WTC11 (cell line): ENCODE measurements around the gene OPCML.

ENCODE experiments used
- ARID4B ChIP-seq: sonication (generic); formaldehyde crosslinking; IDR thresholded peaks from 2 replicates; pipeline ENCODE4 v1.8.0; 2023; ENCODE audit warnings: missing genetic modification reagents, mild to moderate bottlenecking, borderline replicate concordance
- HMGXB4 ChIP-seq: sonication (generic); formaldehyde crosslinking; IDR thresholded peaks from 2 replicates; pipeline ENCODE4 v1.8.1; 2023; ENCODE audit warnings: mild to moderate bottlenecking, moderate library complexity, missing genetic modification reagents
- NFYB ChIP-seq: sonication (generic); formaldehyde crosslinking; conservative IDR thresholded peaks from 2 replicates; pipeline ENCODE4 v1.8.0; 2022; ENCODE audit warnings: low read depth, missing genetic modification reagents
- ZNF423 ChIP-seq: fragments of 250-450 bp; sonication (Bioruptor Pico); IDR thresholded peaks from 2 replicates; pipeline ENCODE4 v2.1.2; 2022; ENCODE audit warnings: mild to moderate bottlenecking, moderate library complexity
- TF ChIP-seq, protein P1 (sequence below): fragments of 200-600 bp; IDR thresholded peaks from 2 replicates; pipeline ENCODE4 v1.8.0; 2022; ENCODE audit warnings: antibody characterized with exemption
- TF ChIP-seq, protein P2 (sequence below): sonication (generic); formaldehyde crosslinking; IDR thresholded peaks from 2 replicates; pipeline ENCODE4 v1.8.0; 2022; ENCODE audit warnings: mild to moderate bottlenecking, missing genetic modification reagents
- TF ChIP-seq, protein P3 (sequence below): sonication (generic); formaldehyde crosslinking; IDR thresholded peaks from 2 replicates; pipeline ENCODE4 v1.8.1; 2023; ENCODE audit warnings: mild to moderate bottlenecking, missing genetic modification reagents, borderline replicate concordance
- TF ChIP-seq, protein P4 (sequence below): sonication (generic); formaldehyde crosslinking; IDR thresholded peaks from 2 replicates; pipeline ENCODE4 v1.8.0; 2023; ENCODE audit warnings: missing genetic modification reagents
- TF ChIP-seq, protein P5 (sequence below): sonication (generic); formaldehyde crosslinking; IDR thresholded peaks from 2 replicates; pipeline ENCODE4 v1.8.0; 2022; ENCODE audit warnings: mild to moderate bottlenecking, missing genetic modification reagents

DNA sequence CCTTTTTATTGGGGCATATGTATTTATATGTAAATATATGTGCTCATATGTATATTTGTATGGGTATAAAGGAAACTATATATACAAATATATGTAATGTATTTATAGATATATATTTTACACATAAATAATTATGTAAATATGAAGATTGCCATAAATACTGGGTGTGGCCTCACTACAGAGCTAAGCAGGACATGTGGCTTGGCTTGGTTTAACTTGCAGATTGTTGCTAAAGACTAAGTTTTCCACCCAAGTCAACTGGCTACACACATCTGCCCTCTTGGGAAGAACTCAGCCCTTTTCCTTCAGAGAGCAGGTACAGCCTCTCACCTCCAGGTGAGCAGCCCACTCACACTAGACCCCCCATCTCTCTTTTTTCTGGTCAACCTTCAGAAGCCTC lies 315.5 kb downstream of the OPCML start:
- TF ChIP-seq, protein P1, sequence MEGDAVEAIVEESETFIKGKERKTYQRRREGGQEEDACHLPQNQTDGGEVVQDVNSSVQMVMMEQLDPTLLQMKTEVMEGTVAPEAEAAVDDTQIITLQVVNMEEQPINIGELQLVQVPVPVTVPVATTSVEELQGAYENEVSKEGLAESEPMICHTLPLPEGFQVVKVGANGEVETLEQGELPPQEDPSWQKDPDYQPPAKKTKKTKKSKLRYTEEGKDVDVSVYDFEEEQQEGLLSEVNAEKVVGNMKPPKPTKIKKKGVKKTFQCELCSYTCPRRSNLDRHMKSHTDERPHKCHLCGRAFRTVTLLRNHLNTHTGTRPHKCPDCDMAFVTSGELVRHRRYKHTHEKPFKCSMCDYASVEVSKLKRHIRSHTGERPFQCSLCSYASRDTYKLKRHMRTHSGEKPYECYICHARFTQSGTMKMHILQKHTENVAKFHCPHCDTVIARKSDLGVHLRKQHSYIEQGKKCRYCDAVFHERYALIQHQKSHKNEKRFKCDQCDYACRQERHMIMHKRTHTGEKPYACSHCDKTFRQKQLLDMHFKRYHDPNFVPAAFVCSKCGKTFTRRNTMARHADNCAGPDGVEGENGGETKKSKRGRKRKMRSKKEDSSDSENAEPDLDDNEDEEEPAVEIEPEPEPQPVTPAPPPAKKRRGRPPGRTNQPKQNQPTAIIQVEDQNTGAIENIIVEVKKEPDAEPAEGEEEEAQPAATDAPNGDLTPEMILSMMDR = no peak
- TF ChIP-seq ZNF423 (CRISPR knock-in tag) = no peak
- TF ChIP-seq, protein P2, sequence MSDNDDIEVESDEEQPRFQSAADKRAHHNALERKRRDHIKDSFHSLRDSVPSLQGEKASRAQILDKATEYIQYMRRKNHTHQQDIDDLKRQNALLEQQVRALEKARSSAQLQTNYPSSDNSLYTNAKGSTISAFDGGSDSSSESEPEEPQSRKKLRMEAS = no peak
- no peak for TF ChIP-seq ARID4B (CRISPR knock-in tag)
- TF ChIP-seq, protein P3, sequence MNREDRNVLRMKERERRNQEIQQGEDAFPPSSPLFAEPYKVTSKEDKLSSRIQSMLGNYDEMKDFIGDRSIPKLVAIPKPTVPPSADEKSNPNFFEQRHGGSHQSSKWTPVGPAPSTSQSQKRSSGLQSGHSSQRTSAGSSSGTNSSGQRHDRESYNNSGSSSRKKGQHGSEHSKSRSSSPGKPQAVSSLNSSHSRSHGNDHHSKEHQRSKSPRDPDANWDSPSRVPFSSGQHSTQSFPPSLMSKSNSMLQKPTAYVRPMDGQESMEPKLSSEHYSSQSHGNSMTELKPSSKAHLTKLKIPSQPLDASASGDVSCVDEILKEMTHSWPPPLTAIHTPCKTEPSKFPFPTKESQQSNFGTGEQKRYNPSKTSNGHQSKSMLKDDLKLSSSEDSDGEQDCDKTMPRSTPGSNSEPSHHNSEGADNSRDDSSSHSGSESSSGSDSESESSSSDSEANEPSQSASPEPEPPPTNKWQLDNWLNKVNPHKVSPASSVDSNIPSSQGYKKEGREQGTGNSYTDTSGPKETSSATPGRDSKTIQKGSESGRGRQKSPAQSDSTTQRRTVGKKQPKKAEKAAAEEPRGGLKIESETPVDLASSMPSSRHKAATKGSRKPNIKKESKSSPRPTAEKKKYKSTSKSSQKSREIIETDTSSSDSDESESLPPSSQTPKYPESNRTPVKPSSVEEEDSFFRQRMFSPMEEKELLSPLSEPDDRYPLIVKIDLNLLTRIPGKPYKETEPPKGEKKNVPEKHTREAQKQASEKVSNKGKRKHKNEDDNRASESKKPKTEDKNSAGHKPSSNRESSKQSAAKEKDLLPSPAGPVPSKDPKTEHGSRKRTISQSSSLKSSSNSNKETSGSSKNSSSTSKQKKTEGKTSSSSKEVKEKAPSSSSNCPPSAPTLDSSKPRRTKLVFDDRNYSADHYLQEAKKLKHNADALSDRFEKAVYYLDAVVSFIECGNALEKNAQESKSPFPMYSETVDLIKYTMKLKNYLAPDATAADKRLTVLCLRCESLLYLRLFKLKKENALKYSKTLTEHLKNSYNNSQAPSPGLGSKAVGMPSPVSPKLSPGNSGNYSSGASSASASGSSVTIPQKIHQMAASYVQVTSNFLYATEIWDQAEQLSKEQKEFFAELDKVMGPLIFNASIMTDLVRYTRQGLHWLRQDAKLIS (CRISPR knock-in tag) = no peak
- no peak for TF ChIP-seq NFYB
- TF ChIP-seq HMGXB4 (CRISPR knock-in tag) = no peak
- TF ChIP-seq, protein P4, sequence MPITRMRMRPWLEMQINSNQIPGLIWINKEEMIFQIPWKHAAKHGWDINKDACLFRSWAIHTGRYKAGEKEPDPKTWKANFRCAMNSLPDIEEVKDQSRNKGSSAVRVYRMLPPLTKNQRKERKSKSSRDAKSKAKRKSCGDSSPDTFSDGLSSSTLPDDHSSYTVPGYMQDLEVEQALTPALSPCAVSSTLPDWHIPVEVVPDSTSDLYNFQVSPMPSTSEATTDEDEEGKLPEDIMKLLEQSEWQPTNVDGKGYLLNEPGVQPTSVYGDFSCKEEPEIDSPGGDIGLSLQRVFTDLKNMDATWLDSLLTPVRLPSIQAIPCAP = no peak
- TF ChIP-seq, protein P5, sequence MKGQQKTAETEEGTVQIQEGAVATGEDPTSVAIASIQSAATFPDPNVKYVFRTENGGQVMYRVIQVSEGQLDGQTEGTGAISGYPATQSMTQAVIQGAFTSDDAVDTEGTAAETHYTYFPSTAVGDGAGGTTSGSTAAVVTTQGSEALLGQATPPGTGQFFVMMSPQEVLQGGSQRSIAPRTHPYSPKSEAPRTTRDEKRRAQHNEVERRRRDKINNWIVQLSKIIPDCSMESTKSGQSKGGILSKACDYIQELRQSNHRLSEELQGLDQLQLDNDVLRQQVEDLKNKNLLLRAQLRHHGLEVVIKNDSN = no peak
